Measurements from ENCODE around the gene CAMTA1.

The CAMTA1 gene

GRCh38 chr1:7642418-7642704, 857.1 kb downstream of the CAMTA1 start:
- in situ Hi-C loops (cut with HindIII; ENCODE audit: low pct_ligation_motif_present, low pct_unique_long_range_greater_than_20kb, low sequenced_read_pairs), result no loop called here
- DNase-seq, result no peak

GRCh38 chr1:7642781-7643529, 857.7 kb downstream of the CAMTA1 start:
- peak; percentile 23 for DNase-seq
- in situ Hi-C loops (cut with HindIII; ENCODE audit: low pct_ligation_motif_present, low pct_unique_long_range_greater_than_20kb, low sequenced_read_pairs), result no loop called here

- no peak for DNase-seq
- in situ Hi-C loops (cut with HindIII; ENCODE audit: low pct_ligation_motif_present, low pct_unique_long_range_greater_than_20kb, low sequenced_read_pairs), result no loop called here
These were observed 858.3 kb downstream of the CAMTA1 start for GRCh38 chr1:7643530-7643929.

- in situ Hi-C loops (cut with HindIII; ENCODE audit: low pct_ligation_motif_present, low pct_unique_long_range_greater_than_20kb, low sequenced_read_pairs), result no loop called here
- no peak for DNase-seq
These were observed 858.8 kb downstream of the CAMTA1 start for GRCh38 chr1:7644086-7644485.

- in situ Hi-C loops (cut with HindIII; ENCODE audit: low pct_ligation_motif_present, low pct_unique_long_range_greater_than_20kb, low sequenced_read_pairs), result no loop called here
- DNase-seq, result no peak
These were observed 859.9 kb downstream of the CAMTA1 start for GRCh38 chr1:7644961-7645750.

GRCh38 chr1:7645751-7646048, 860.4 kb downstream of the CAMTA1 start:
- in situ Hi-C loops (cut with HindIII; ENCODE audit: low pct_ligation_motif_present, low pct_unique_long_range_greater_than_20kb, low sequenced_read_pairs), result no loop called here
- DNase-seq, result no peak

GRCh38 chr1:7646164-7646563, 860.9 kb downstream of the CAMTA1 start:
- no peak for DNase-seq
- in situ Hi-C loops (cut with HindIII; ENCODE audit: low pct_ligation_motif_present, low pct_unique_long_range_greater_than_20kb, low sequenced_read_pairs), result no loop called here

- in situ Hi-C loops (cut with HindIII; ENCODE audit: low pct_ligation_motif_present, low pct_unique_long_range_greater_than_20kb, low sequenced_read_pairs), result no loop called here
These were observed 862.0 kb downstream of the CAMTA1 start for GRCh38 chr1:7646981-7647901.

GRCh38 chr1:7648761-7649384, 863.6 kb downstream of the CAMTA1 start:
- DNase-seq, result no peak
- in situ Hi-C loops (cut with HindIII; ENCODE audit: low pct_ligation_motif_present, low pct_unique_long_range_greater_than_20kb, low sequenced_read_pairs), result no loop called here

More at GRCh38 chr1:7646981-7647901, 862.0 kb downstream of the CAMTA1 start:
- peak; percentile 43 for DNase-seq

GRCh38 chr1:7650801-7651200, 865.5 kb downstream of the CAMTA1 start:
- in situ Hi-C loops (cut with HindIII; ENCODE audit: low pct_ligation_motif_present, low pct_unique_long_range_greater_than_20kb, low sequenced_read_pairs), result no loop called here

GRCh38 chr1:7651203-7651602, 865.9 kb downstream of the CAMTA1 start:
- no peak for DNase-seq
- in situ Hi-C loops (cut with HindIII; ENCODE audit: low pct_ligation_motif_present, low pct_unique_long_range_greater_than_20kb, low sequenced_read_pairs), result no loop called here

More at GRCh38 chr1:7650801-7651200, 865.5 kb downstream of the CAMTA1 start:
- no peak for DNase-seq

- in situ Hi-C loops (cut with HindIII; ENCODE audit: low pct_ligation_motif_present, low pct_unique_long_range_greater_than_20kb, low sequenced_read_pairs), result no loop called here
- no peak for DNase-seq
These were observed 866.8 kb downstream of the CAMTA1 start for GRCh38 chr1:7652061-7652460.

GRCh38 chr1:7652515-7653098, 867.4 kb downstream of the CAMTA1 start:
- in situ Hi-C loops (cut with HindIII; ENCODE audit: low pct_ligation_motif_present, low pct_unique_long_range_greater_than_20kb, low sequenced_read_pairs), result no loop called here
- DNase-seq, result no peak

GRCh38 chr1:7654725-7655124, 869.5 kb downstream of the CAMTA1 start:
- no peak for DNase-seq
- in situ Hi-C loops (cut with HindIII; ENCODE audit: low pct_ligation_motif_present, low pct_unique_long_range_greater_than_20kb, low sequenced_read_pairs), result no loop called here

GRCh38 chr1:7655354-7655753, 870.1 kb downstream of the CAMTA1 start:
- DNase-seq, result no peak
- in situ Hi-C loops (cut with HindIII; ENCODE audit: low pct_ligation_motif_present, low pct_unique_long_range_greater_than_20kb, low sequenced_read_pairs), result no loop called here

- no peak for DNase-seq
- in situ Hi-C loops (cut with HindIII; ENCODE audit: low pct_ligation_motif_present, low pct_unique_long_range_greater_than_20kb, low sequenced_read_pairs), result no loop called here
These were observed 871.4 kb downstream of the CAMTA1 start for GRCh38 chr1:7656557-7657215.

GRCh38 chr1:7657287-7658016, 872.2 kb downstream of the CAMTA1 start:
- in situ Hi-C loops (cut with HindIII; ENCODE audit: low pct_ligation_motif_present, low pct_unique_long_range_greater_than_20kb, low sequenced_read_pairs), result no loop called here
- no peak for DNase-seq
